ENCODE measurements around the gene PCBP3. TPM values are rescaled to one million over a fixed set of nuclear protein-coding genes. Genes with fewer than 3 reads are reported as not detected.
"Not testable (repeated sequence)": the region's sequence is repeated elsewhere in the genome, so short reads cannot be mapped to it uniquely, and the experiment has no call there.

The PCBP3 gene
- total RNA-seq, 1 donor from 2014 or later, result not detected

DNA sequence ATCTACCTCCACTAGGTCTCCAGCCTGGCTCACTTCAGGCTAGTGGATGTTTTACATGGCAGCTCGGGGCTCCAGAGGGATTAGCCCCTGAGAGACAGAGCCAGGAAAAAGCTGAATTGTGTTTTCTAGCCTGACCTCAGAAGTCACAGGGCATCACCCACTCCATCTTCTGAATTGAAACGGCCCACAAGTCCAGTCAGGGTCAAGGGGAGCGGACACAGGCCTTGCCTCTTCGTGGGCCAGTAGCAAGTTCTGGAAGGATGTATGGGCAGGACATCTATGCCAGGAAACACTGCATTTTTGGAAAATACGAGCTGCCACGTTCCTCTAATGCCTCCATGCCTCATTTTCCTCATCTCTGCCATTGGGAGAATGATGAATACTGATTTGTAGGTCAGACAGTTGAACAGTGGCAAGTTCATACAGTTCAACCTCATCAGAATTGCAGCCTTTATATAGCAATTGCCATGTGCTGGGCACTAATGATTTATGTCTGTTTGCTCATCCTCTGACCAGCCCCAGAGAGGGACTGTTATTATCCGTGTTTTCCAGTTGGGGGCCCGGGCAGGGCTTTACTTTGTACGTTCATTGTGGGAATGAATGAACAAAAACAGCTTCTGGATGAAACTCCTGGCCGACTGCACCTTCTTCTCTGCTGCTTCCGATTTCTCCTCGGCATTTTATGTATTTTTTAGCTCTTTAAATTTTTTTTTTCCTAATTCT is 23.2 kb upstream of the PCBP3 start:
- POLR2A ChIA-PET, result no interaction called here
- CTCF ChIA-PET, result no interaction called here
- Mint-ChIP-seq H3K9me3 (no peaks in the 10 kb centered on the region), H3K36me3 (ENCODE audit: low read depth) (no peaks in the 10 kb centered on the region), H3K27me3 (peaks cover 11% of the 10 kb centered on the region), H3K4me3 (no peak overlapping the region), H3K4me1 (peaks cover 13% of the 10 kb centered on the region), H3K27ac (no peak overlapping the region)
- TF ChIP-seq, protein P1, sequence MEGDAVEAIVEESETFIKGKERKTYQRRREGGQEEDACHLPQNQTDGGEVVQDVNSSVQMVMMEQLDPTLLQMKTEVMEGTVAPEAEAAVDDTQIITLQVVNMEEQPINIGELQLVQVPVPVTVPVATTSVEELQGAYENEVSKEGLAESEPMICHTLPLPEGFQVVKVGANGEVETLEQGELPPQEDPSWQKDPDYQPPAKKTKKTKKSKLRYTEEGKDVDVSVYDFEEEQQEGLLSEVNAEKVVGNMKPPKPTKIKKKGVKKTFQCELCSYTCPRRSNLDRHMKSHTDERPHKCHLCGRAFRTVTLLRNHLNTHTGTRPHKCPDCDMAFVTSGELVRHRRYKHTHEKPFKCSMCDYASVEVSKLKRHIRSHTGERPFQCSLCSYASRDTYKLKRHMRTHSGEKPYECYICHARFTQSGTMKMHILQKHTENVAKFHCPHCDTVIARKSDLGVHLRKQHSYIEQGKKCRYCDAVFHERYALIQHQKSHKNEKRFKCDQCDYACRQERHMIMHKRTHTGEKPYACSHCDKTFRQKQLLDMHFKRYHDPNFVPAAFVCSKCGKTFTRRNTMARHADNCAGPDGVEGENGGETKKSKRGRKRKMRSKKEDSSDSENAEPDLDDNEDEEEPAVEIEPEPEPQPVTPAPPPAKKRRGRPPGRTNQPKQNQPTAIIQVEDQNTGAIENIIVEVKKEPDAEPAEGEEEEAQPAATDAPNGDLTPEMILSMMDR (IDR thresholded peaks at IDR 0.05), result no peak
- ATAC-seq (ENCODE audit: low read depth), result no peak
- DNase-seq, result peak; percentile 4
- intact Hi-C loops (cut with micrococcal nuclease), result no loop called here

DNA sequence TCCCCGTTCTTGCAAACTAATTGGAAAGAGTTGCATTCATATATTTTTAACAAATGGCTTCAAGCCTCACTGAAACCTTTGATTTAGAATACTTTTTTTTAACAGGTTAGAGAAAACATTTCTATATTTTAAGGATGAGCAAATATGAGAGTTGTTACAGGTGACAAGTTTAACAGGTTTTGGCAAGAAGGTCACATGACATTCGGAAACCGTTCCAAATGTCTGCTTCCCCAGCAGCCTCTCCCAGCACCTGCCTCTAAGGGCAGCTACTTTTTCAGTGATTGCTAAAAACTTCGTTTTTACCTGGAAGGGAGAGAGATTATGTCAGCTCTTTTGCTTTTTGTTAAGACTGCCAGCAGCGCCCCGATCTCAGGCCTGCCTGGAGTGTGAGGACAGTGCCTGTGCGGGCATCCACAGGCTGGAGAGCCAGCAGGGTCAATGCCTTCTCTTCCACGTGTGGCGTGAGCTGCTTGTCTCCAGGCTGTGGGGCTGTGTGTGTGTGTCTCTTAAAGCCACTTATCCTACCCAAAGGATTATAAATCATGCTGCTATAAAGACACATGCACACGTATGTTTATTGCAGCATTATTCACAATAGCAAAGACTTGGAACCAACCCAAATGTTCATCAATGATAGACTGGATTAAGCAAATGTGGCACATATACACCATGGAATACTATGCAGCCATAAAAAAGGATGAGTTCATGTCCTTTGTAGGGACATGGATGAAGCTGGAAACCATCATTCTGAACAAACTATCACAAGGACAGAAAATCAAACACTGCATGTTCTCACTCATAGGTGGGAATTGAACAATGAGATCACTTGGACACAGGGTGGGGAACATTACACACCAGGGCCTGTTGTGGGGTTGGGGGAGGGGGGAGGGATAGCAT is 21.8 kb upstream of the PCBP3 start:
- intact Hi-C loops (cut with micrococcal nuclease); H3K36me3 Mint-ChIP-seq (ENCODE audit: low read depth); CTCF ChIA-PET; H3K27ac Mint-ChIP-seq; H3K4me3 Mint-ChIP-seq; H3K9me3 Mint-ChIP-seq; ATAC-seq (ENCODE audit: low read depth); POLR2A ChIA-PET; H3K4me1 Mint-ChIP-seq: not testable (repeated sequence)
- peaks cover 15% of the 10 kb centered on the region for H3K27me3 Mint-ChIP-seq
- peak; percentile 9 for DNase-seq

DNA sequence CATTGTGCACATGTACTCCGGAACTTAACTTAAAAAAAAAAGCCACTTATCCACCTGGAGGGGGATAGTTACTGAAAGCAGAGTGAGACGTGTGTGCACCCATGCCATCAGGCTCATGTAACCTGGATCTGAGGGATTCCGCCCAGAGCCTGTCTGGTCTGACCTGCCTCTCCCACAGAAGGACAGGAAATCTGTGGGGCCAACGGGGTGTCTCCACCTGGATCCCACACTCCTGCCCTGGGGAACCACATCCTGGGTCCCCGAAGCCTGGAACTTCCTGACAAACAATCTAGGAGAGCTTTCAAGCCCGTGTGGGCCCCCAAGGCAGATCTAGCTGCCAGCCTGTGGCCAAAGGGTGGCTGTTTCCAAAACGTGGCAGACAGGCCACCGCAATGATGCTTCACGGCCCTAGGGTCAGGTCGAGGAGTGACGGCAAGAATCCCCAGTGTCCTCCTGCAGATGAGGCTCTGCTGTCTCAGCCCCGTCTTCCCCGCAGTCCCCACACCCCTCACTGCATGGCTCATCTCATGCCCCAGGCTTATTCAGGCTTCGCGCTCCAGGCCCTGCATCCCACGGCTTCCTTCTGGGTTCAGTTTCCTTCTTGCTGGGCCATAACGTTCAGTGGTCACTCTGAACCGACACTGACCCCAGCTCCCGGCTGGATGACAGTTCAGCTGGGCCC is 21.0 kb upstream of the PCBP3 start:
- DNase-seq, result peak; percentile 6
- ChIA-PET POLR2A (no interaction called here), CTCF (no interaction called here)
- intact Hi-C loops (cut with micrococcal nuclease), result no loop called here
- TF ChIP-seq, protein P1 (IDR thresholded peaks at IDR 0.05), result no peak
- no peak for ATAC-seq (ENCODE audit: low read depth)
- no peaks in the 10 kb centered on the region for H3K36me3 Mint-ChIP-seq (ENCODE audit: low read depth)
- no peak overlapping the region for H3K27ac Mint-ChIP-seq
- no peaks in the 10 kb centered on the region for H3K9me3 Mint-ChIP-seq
- H3K4me1 Mint-ChIP-seq, result peaks cover under 1% of the 10 kb centered on the region
- H3K4me3 Mint-ChIP-seq, result no peak overlapping the region
- peaks cover 19% of the 10 kb centered on the region for H3K27me3 Mint-ChIP-seq

DNA sequence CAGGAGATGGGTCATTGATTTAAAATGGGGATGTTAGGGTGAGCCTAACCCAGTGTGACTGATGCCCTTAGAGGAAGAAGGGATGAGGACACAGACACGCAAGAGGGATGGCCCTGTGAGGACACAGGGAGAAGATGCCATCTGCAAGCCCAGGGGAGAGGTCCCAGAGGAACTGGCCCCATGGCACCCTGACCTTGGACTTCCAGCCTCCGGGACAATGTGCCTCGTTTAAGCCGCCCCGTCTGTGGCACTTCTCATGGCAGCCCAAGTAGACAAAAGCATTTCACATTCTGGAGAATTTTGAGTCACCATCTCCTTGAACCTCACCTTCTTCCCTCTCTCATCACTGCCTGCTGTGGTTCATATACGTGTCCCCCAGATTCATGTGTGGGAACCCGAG is 20.1 kb upstream of the PCBP3 start:
- peaks cover 23% of the 10 kb centered on the region for H3K27me3 Mint-ChIP-seq
- POLR2A ChIA-PET, result no interaction called here

GRCh38 chr21:45626127-45626526 is 17.4 kb upstream of the PCBP3 start:
- H3K4me3 Mint-ChIP-seq; H3K27ac Mint-ChIP-seq; H3K36me3 Mint-ChIP-seq (ENCODE audit: low read depth); CTCF ChIA-PET; DNase-seq; H3K4me1 Mint-ChIP-seq; H3K9me3 Mint-ChIP-seq; POLR2A ChIA-PET; ATAC-seq (ENCODE audit: low read depth); intact Hi-C loops (cut with micrococcal nuclease): not testable (repeated sequence)
- H3K27me3 Mint-ChIP-seq, result peaks cover 18% of the 10 kb centered on the region

More for the DNA sequence above, 20.1 kb upstream of the PCBP3 start:
- no peaks in the 10 kb centered on the region for H3K4me1 Mint-ChIP-seq
- no peak overlapping the region for H3K4me3 Mint-ChIP-seq
- CTCF ChIA-PET, result no interaction called here
- DNase-seq (peak; percentile 7), ATAC-seq (ENCODE audit: low read depth) (no peak)
- no peaks in the 10 kb centered on the region for H3K36me3 Mint-ChIP-seq (ENCODE audit: low read depth)
- TF ChIP-seq, protein P1 (IDR thresholded peaks at IDR 0.05), result no peak
- H3K27ac Mint-ChIP-seq, result no peak overlapping the region
- intact Hi-C loops (cut with micrococcal nuclease), result no loop called here
- no peaks in the 10 kb centered on the region for H3K9me3 Mint-ChIP-seq
